ENCODE data around the gene DENND6B. TPM values are rescaled to one million over a fixed set of nuclear protein-coding genes. Genes with fewer than 3 reads are reported as not detected.

DENND6B gene
- total RNA-seq, 1 experiment from 2014 or later = 11.0 TPM

GRCh38 chr22:50361222-50361621 lies 34.4 kb upstream of the DENND6B start:
- BruUV-seq (replicated peaks) = no TSS peak
- RAD21 ChIA-PET (ENCODE audit: low non-redundant PET in 1 of 2, low total read pairs in 2 of 2, uncharacterized antibody in 2 of 2, unreplicated experiment in 2 of 2) = no interaction called here
- peaks cover 7% of the 10 kb centered on the region; the same call in 1 of the 2 replicates for H4K20me1 ChIP-seq (ENCODE audit: insufficient read depth)
- H3K79me2 ChIP-seq (ENCODE audit: insufficient read depth, low read length) = peaks cover 96% of the 10 kb centered on the region
- H3K36me3 ChIP-seq (ENCODE audit: control insufficient read depth in 1 of 2, insufficient read depth in 2 of 2, low read length in 2 of 2) = no peaks in the 10 kb centered on the region; a peak in 1 of 4 replicates
- no peaks in the 10 kb centered on the region for H3K27me3 ChIP-seq (ENCODE audit: insufficient read depth, low read length)
- H3K4me3 ChIP-seq (replicated peaks in 1 of 2; ENCODE audit: low read depth in 1 of 2, low read length in 2 of 2) = no peak overlapping the region
- H2AFZ ChIP-seq (ENCODE audit: low read depth, low read length, poor library complexity, severe bottlenecking) = no peak overlapping the region
- TF ChIP-seq ELF1 (IDR thresholded peaks at IDR 0.05; ENCODE audit: borderline replicate concordance, low read depth) (no peak), TCF7L2 (IDR thresholded peaks at IDR 0.05; ENCODE audit: borderline replicate concordance, extremely low read depth, insufficient read depth, insufficient read length) (no peak), ZNF274 (IDR thresholded peaks at IDR 0.05; ENCODE audit: low read depth, low read length) (no peak)
- CTCF ChIA-PET = no interaction called here
- ATAC-seq (no peak), DNase-seq (ENCODE audit: low read depth, low spot score) (no peak)
- H3K4me2 ChIP-seq (ENCODE audit: low read length) = no peak overlapping the region
- intact Hi-C loops (cut with micrococcal nuclease) = no loop called here
- no peak overlapping the region for H3K9ac ChIP-seq (ENCODE audit: low read length)
- no peaks in the 10 kb centered on the region for H3K9me2 ChIP-seq (ENCODE audit: insufficient read depth)
- no peak overlapping the region for H3K27ac ChIP-seq (ENCODE audit: low read depth, low read length)
- no peaks in the 10 kb centered on the region for H3K9me3 ChIP-seq (ENCODE audit: control insufficient read depth in 1 of 2, insufficient read depth in 1 of 2, low read depth in 1 of 2, low read length in 2 of 2)
- POLR2A ChIA-PET = interaction anchor here (1.4 kb wide), 1 partner anchor 10 kb away, joined by 3 read pairs; no protein-coding TSS in a partner anchor
- H3K4me1 ChIP-seq (ENCODE audit: control insufficient read depth in 1 of 2, insufficient read depth in 2 of 2, low read length in 2 of 2) = no peaks in the 10 kb centered on the region

- Histone ChIP-seq H4K20me1 (ENCODE audit: insufficient read depth) (peaks cover 7% of the 10 kb centered on the region; the same call in 1 of the 2 replicates), H2AFZ (ENCODE audit: low read depth, low read length, poor library complexity, severe bottlenecking) (no peak overlapping the region), H3K9me3 (ENCODE audit: control insufficient read depth in 1 of 2, insufficient read depth in 1 of 2, low read depth in 1 of 2, low read length in 2 of 2) (no peaks in the 10 kb centered on the region), H3K4me1 (ENCODE audit: control insufficient read depth in 1 of 2, insufficient read depth in 2 of 2, low read length in 2 of 2) (no peaks in the 10 kb centered on the region), H3K4me2 (ENCODE audit: low read length) (no peak overlapping the region), H3K9ac (ENCODE audit: low read length) (no peak overlapping the region), H3K4me3 (replicated peaks in 1 of 2; ENCODE audit: low read depth in 1 of 2, low read length in 2 of 2) (no peak overlapping the region), H3K27me3 (ENCODE audit: insufficient read depth, low read length) (no peaks in the 10 kb centered on the region), H3K36me3 (ENCODE audit: control insufficient read depth in 1 of 2, insufficient read depth in 2 of 2, low read length in 2 of 2) (no peaks in the 10 kb centered on the region; a peak in 1 of 4 replicates), H3K79me2 (ENCODE audit: insufficient read depth, low read length) (peaks cover 92% of the 10 kb centered on the region), H3K9me2 (ENCODE audit: insufficient read depth) (no peaks in the 10 kb centered on the region), H3K27ac (ENCODE audit: low read depth, low read length) (no peak overlapping the region)
- POLR2A ChIA-PET = interaction anchor here (0.6 to 1.4 kb wide), 2 partner anchors 9 to 101 kb away, joined by 3 to 4 read pairs; no protein-coding TSS in a partner anchor
- intact Hi-C loops (cut with micrococcal nuclease) = no loop called here
- CTCF ChIA-PET = no interaction called here
- BruUV-seq (replicated peaks) = no TSS peak
- DNase-seq (ENCODE audit: low read depth, low spot score) (no peak), ATAC-seq (no peak)
- TF ChIP-seq POLR2A (IDR thresholded peaks at IDR 0.05; ENCODE audit: borderline replicate concordance, extremely low read depth, insufficient read depth, insufficient read length) (no peak), JUND (IDR thresholded peaks at IDR 0.05) (no peak)
- RAD21 ChIA-PET (ENCODE audit: low non-redundant PET in 1 of 2, low total read pairs in 2 of 2, uncharacterized antibody in 2 of 2, unreplicated experiment in 2 of 2) = no interaction called here
Observed at GRCh38 chr22:50360578-50360977, 33.8 kb upstream of the DENND6B start.
